NCI-H510A treated with DMSO at 0.1 percent for 48 hours (cell line): Measurements from ENCODE around the gene ACOT11.

ENCODE experiments used
- DNase-seq: peaks from one replicate; lab custom pipeline; 2025; lab: John Stamatoyannopoulos, UW

Gene ACOT11

GRCh38 chr1:54564312-54565112 is 16.5 kb downstream of the ACOT11 start:
- peak; percentile 93 for DNase-seq

GRCh38 chr1:54565113-54565501 is 17.1 kb downstream of the ACOT11 start:
- DNase-seq = no peak

GRCh38 chr1:54566438-54567141 is 18.6 kb downstream of the ACOT11 start:
- no peak for DNase-seq

- no peak for DNase-seq
Measured at GRCh38 chr1:54567961-54568360, 19.9 kb downstream of the ACOT11 start.

- DNase-seq = no peak
Measured at GRCh38 chr1:54569339-54569738, 21.3 kb downstream of the ACOT11 start.

- DNase-seq = no peak
Measured at GRCh38 chr1:54570161-54570560, 22.1 kb downstream of the ACOT11 start.

- peak; percentile 20 for DNase-seq
Measured at GRCh38 chr1:54571326-54571725, 23.3 kb downstream of the ACOT11 start.

GRCh38 chr1:54571803-54572541 is 23.9 kb downstream of the ACOT11 start:
- no peak for DNase-seq

GRCh38 chr1:54572542-54572850 is 24.5 kb downstream of the ACOT11 start:
- no peak for DNase-seq

- no peak for DNase-seq
Measured at GRCh38 chr1:54574158-54574778, 26.2 kb downstream of the ACOT11 start.

- no peak for DNase-seq
Measured at GRCh38 chr1:54575161-54575560, 27.1 kb downstream of the ACOT11 start.

- no peak for DNase-seq
Measured at GRCh38 chr1:54575605-54576290, 27.7 kb downstream of the ACOT11 start.

GRCh38 chr1:54577612-54578011 is 29.6 kb downstream of the ACOT11 start:
- no peak for DNase-seq

- DNase-seq = no peak
Measured at GRCh38 chr1:54579337-54579781, 31.3 kb downstream of the ACOT11 start.

GRCh38 chr1:54580856-54581550 is 33.0 kb downstream of the ACOT11 start:
- DNase-seq = no peak

GRCh38 chr1:54581621-54582035 is 33.6 kb downstream of the ACOT11 start:
- DNase-seq = no peak

- DNase-seq = peak; percentile 16
Measured at GRCh38 chr1:54582566-54583306, 34.7 kb downstream of the ACOT11 start.

- no peak for DNase-seq
Measured at GRCh38 chr1:54583307-54583686, 35.3 kb downstream of the ACOT11 start.

GRCh38 chr1:54583871-54584270 is 35.8 kb downstream of the ACOT11 start:
- no peak for DNase-seq

- DNase-seq = no peak
Measured at GRCh38 chr1:54584575-54584974, 36.5 kb downstream of the ACOT11 start.
